ENCODE data around the gene NTN3.

The NTN3 gene

GRCh38 chr16:2480948-2481347, 9.9 kb downstream of the NTN3 start:
- DNase-seq: no peak

- no peak for DNase-seq
Measured at GRCh38 chr16:2481676-2482075, 10.6 kb downstream of the NTN3 start.

GRCh38 chr16:2482249-2482648, 11.2 kb downstream of the NTN3 start:
- no peak for DNase-seq

GRCh38 chr16:2482708-2483534, 11.8 kb downstream of the NTN3 start:
- no peak for DNase-seq

- DNase-seq: no peak
Measured at GRCh38 chr16:2483939-2484897, 13.1 kb downstream of the NTN3 start.

- no peak for DNase-seq
Measured at GRCh38 chr16:2484898-2485508, 13.9 kb downstream of the NTN3 start.

- DNase-seq: no peak
Measured at GRCh38 chr16:2485811-2486507, 14.9 kb downstream of the NTN3 start.

- DNase-seq: peak; percentile 84
Measured at GRCh38 chr16:2486645-2487516, 15.8 kb downstream of the NTN3 start.

- no peak for DNase-seq
Measured at GRCh38 chr16:2487517-2487842, 16.4 kb downstream of the NTN3 start.

GRCh38 chr16:2487903-2488531, 16.9 kb downstream of the NTN3 start:
- DNase-seq: no peak

GRCh38 chr16:2489581-2489980, 18.5 kb downstream of the NTN3 start:
- DNase-seq: no peak

GRCh38 chr16:2490190-2491105, 19.4 kb downstream of the NTN3 start:
- DNase-seq: no peak

- no peak for DNase-seq
Measured at GRCh38 chr16:2492292-2492691, 21.2 kb downstream of the NTN3 start.

GRCh38 chr16:2493605-2494004, 22.5 kb downstream of the NTN3 start:
- DNase-seq: no peak

GRCh38 chr16:2494616-2495015, 23.5 kb downstream of the NTN3 start:
- DNase-seq: no peak

GRCh38 chr16:2495041-2495440, 23.9 kb downstream of the NTN3 start:
- no peak for DNase-seq

- no peak for DNase-seq
Measured at GRCh38 chr16:2496223-2497115, 25.4 kb downstream of the NTN3 start.

GRCh38 chr16:2497116-2497630, 26.1 kb downstream of the NTN3 start:
- no peak for DNase-seq
